NCI-H1105 (cell line): ENCODE results near the gene BBS7.

Source experiments
- DNase-seq: peaks from one replicate; lab custom pipeline; 2025; lab: John Stamatoyannopoulos, UW

Gene BBS7

GRCh38 chr4:121790976-121791375 is 79.3 kb downstream of the BBS7 start:
- DNase-seq: no peak

DNA sequence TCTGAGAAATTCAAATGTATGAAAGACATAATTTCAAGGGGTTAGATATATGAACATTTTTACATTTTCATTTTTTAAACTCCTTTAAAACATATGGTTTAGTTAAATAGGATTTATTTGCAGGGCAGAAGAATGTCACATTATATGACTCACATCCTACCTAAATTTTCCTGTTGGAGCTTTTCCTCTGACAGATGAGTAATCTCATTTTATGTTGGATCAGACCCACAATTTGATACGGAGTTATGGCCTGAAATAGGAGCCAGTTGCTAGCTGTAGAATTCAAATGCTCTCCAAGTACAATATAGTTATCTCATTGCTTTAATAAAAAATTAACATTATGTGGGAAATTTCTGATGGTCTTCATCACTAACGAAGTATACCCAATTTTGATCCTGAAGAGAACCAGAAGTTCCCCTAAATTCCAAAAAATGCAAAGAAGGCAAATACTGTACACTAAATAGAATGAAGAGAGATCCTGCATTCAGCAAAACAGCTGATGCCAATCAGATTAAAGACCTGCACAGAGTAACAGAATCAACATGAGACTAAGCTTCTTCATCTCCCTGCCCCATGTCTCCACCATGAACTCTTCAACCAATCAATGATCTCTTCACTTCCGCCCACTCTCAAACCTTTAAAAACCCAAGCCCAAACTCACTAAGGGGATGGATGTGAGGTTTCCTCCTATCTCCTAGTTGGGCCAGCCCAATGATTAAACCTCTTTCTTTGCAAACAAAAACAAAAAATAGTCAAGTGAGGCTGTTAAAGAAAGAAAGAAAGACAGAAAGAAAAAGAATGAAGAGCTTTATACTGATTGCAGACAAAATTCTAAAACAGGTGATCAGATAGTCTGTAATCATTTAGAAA is 80.1 kb downstream of the BBS7 start:
- DNase-seq: no peak

- DNase-seq: no peak
These were observed 80.8 kb downstream of the BBS7 start for GRCh38 chr4:121789455-121789854.

- DNase-seq: no peak
These were observed 81.4 kb downstream of the BBS7 start for GRCh38 chr4:121788896-121789295.

DNA sequence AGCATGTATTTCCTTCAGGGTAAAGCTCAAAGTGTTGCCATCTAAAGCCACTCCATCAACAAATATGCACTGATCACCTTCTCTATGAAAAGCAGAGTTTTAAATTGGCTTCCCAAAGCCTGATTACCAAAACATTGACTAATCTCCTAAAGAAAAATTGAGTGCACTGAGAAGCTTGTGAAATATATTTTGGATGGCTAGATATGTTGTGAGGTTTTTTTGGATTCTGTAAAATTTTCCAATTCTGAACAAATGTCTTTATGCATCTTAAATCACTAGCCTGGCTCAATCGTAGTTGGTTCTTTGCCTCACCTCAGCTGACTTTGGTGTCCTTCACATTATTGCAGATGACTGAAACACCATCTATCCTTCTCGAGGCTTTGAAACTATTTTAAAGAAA is 84.1 kb downstream of the BBS7 start:
- no peak for DNase-seq

GRCh38 chr4:121785479-121785878 is 84.8 kb downstream of the BBS7 start:
- no peak for DNase-seq

GRCh38 chr4:121784975-121785374 is 85.3 kb downstream of the BBS7 start:
- no peak for DNase-seq

DNA sequence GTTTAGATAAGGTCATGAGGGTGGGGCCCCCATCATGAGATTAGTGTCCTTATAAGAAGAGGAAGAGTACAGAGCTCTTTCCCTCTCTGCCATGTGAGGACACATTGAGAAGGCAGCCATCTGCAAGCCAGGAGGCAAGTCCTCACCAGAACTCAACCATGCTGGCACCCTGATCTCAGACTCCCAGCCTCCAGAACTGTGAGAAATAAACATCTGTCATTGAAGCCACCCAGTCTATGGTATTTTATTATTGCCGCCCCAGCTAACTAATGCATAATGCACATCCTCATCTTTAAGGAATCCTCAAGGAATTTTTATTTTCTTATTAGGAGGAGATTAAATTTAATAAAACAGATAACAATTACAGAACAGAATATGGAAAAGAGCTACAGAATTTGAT is 85.9 kb downstream of the BBS7 start:
- no peak for DNase-seq

- DNase-seq: no peak
These were observed 87.1 kb downstream of the BBS7 start for GRCh38 chr4:121783210-121783609.

DNA sequence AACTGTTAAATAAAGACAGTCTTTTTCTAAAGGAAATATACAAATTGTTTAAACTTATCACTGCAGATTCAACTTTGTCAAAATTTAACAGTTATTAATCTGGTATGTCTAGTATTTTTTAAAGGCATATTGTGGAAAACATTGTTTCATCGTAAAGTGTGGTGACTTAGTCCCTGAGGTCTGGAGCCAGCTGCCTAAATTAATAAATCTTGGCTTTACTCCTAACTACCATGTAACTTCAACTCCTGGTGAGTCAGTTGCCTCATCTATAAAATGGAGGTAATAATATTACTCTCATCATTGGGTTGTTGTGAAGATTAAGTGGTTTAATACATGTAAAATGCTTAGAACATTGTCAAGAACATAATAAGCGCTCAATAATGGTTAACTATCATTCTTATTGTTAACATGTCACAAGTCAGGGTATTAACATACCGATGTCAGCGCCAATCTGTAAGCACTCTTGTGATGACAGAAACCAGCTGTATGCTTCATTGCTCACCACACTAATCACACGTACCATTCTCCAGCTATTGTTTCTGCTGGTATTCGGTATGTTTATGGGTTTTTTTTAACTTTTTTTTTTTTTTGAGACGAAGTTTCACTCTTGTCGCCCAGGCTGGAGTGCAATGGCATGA is 91.2 kb downstream of the BBS7 start:
- no peak for DNase-seq

DNA sequence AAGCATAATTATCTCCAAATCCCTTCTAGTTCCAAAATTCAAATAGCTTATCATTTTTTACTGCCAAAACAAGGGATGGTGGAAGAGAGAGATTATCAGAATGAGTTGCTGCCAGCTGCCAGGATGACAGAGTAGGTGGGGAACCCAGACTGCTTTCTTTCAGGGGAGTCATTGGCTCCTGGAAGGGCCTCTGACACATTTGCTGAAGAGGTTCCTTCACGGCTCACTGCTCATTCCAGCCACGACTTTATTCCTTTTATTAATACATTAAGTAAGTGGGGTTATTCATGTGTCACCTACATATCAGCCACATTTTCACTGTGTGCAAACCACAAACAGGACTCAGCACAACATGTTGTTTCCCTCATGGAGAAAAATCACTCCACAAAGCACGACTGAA is 92.6 kb downstream of the BBS7 start:
- DNase-seq: no peak

GRCh38 chr4:121776610-121777401 is 93.5 kb downstream of the BBS7 start:
- DNase-seq: no peak
